ENCODE data around the gene ZNG1E. TPM values are rescaled to one million over a fixed set of nuclear protein-coding genes. Genes with fewer than 3 reads are reported as not detected.
"Not testable (repeated sequence)": the region's sequence is repeated elsewhere in the genome, so short reads cannot be mapped to it uniquely, and the experiment has no call there.

ZNG1E gene
- 10 to 100 TPM; 38.2 to 42.8 (median 41.5) TPM for total RNA-seq

DNA sequence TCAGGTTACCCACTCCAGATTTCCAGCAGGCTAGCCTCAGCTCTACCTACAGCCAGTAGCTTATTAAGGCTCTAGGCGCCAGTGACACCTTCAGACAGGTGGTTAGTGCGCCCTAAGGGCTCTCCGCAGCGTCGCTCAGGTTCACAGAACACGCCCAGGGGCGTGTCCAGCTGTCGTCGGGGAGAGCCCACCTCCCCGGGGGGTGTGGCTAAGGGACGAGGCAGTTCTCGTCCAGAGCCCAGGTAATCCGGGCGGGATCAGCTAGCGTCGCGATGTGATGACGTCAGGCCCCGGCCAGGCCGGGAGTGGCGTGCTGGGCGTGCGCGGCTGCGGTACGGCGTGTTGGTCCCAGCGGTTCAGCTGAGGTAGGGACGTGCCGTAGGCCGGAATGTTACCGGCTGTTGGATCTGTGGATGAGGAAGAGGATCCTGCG, at the start of gene ZNG1E:
Gene ZNG1E, plus strand, starts transcription at position 340 of the 433 bp plus-strand sequence. Its CDS starts 49 bp downstream, at position 389.
- not testable (repeated sequence) for H3K4me1 Mint-ChIP-seq (ENCODE audit: low read depth); ATAC-seq; H3K36me3 Mint-ChIP-seq (ENCODE audit: insufficient read depth); H3K27me3 Mint-ChIP-seq (ENCODE audit: low read depth); H3K9me3 Mint-ChIP-seq
- H3K4me3 Mint-ChIP-seq = peak within 1 kb of the TSS; percentile 78
- peak; percentile 66 for DNase-seq

DNA sequence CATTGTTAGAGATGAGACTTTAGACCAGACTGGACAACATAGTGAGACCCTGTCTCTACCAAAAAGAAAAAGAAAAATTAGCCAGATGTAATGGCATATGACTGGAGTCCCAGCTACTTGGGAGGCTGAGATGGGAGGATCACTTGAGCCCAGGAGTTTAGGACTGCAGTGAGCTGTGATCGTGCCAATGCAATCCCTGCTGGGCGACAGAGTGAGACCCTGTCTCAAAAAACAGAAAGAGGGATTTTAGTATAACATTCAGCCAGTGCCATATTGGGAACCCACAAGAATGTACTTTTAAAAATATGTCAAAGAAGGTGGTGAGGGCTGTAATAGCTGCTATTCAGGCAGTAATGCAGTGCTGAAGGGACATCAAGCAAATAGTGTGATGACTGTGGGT, 2.1 kb upstream of the ZNG1E start:
- H3K9me3 Mint-ChIP-seq; ATAC-seq; H3K36me3 Mint-ChIP-seq (ENCODE audit: insufficient read depth); DNase-seq; H3K27me3 Mint-ChIP-seq (ENCODE audit: low read depth); H3K4me3 Mint-ChIP-seq; H3K4me1 Mint-ChIP-seq (ENCODE audit: low read depth): not testable (repeated sequence)

DNA sequence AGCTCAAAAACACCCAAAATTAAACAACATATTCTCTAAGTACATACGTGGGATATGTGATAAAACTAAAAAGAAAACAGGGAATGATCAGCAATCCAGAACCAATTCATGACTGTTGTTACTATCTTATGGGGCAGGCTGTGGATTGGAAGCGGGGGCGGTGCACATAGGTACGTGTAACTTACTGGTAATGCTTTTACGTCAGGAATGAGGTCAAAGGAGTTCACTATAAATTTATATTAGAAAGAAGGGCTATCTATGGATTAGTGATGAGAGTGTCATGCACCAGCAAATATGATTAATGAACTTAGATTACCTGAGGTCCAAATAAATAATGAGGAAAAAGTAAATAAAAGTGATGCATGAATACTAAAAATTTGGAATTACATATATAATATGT, 710 bp upstream of the ZNG1E start:
- not testable (repeated sequence) for H3K4me1 Mint-ChIP-seq (ENCODE audit: low read depth); ATAC-seq; DNase-seq; H3K27me3 Mint-ChIP-seq (ENCODE audit: low read depth); H3K9me3 Mint-ChIP-seq; H3K36me3 Mint-ChIP-seq (ENCODE audit: insufficient read depth)
- peak overlapping the region; percentile 61 for H3K4me3 Mint-ChIP-seq

DNA sequence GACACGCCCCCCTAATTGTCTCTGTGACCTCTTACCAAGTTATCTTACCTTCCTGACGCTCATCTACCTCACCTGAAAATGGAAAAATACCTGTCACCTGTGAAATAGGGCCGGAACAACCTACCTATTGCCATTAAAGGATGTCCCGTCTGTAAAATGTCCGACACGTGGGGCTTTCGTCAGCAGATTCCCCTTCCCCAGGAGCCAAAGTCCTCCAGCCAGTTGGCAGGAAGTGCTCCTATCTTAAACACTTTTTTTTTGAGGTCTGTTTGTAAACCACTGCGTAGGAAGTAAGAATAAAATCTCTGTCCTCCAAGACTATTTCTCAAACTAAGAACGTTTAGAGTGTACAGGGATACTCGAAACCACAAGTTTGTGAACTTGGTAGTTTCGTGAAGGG, 661 bp downstream of the ZNG1E start:
- H3K4me1 Mint-ChIP-seq (ENCODE audit: low read depth); DNase-seq; H3K36me3 Mint-ChIP-seq (ENCODE audit: insufficient read depth); H3K27me3 Mint-ChIP-seq (ENCODE audit: low read depth); H3K9me3 Mint-ChIP-seq; ATAC-seq: not testable (repeated sequence)
- peak overlapping the region; percentile 78 for H3K4me3 Mint-ChIP-seq

DNA sequence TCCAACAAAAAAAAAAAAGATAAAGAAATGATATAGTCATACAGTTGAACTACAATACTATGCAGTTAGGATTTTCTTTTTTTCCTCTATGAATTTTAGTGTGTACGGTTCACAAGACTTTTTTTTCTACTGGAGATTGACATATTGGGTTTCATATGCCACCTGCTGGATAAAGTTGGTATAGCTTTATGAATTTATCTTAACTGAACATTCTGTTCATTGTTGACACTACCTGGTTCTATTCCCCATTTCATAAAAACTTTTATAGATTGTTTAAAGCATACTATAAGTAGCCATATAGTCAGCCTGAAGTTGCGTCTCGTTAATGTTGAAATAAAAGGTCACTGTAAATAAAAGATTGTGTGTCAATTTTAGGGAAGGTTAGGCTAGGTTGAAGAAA, 2.8 kb downstream of the ZNG1E start:
- not testable (repeated sequence) for H3K9me3 Mint-ChIP-seq; H3K4me1 Mint-ChIP-seq (ENCODE audit: low read depth); H3K36me3 Mint-ChIP-seq (ENCODE audit: insufficient read depth); DNase-seq; H3K27me3 Mint-ChIP-seq (ENCODE audit: low read depth); ATAC-seq; H3K4me3 Mint-ChIP-seq

DNA sequence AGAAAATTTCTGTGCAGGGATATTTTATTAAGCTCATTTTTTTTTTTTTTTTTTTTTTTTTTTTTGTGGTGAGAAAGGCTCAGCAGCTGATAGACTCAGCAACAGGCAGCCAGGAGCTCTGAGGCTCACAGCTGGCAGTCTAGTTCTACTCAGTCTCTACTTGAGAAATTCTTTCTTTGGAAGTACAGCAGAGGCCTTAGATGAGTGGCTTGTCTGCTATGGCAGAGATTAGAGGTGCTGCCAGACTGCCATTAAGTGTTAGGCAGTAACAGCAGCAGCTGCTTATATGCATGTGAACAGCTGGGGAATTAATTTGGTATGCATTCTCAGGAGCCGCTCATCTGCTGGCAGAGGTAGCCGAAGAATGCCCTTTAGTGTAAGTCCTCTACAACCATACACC, 27.8 kb downstream of the ZNG1E start:
- not testable (repeated sequence) for ATAC-seq; H3K27me3 Mint-ChIP-seq (ENCODE audit: low read depth); H3K36me3 Mint-ChIP-seq (ENCODE audit: insufficient read depth); H3K9me3 Mint-ChIP-seq; H3K4me1 Mint-ChIP-seq (ENCODE audit: low read depth); DNase-seq; H3K4me3 Mint-ChIP-seq

DNA sequence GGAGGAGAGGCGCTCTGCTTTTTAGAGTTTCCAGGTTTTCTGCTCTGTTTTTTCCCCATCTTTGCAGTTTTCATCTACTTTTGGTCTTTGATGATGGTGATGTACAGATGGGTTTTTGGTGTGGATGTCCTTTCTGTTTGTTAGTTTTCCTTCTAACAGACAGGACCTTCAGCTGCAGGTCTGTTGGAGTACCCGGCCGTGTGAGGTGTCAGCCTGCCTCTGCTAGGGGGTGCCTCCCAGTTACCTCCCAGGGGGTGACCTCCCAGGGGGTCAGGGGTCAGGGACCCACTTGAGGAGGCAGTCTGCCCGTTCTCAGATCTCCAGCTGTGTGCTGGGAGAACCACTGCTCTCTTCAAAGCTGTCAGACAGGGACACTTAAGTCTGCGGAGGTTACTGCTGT, 38.7 kb downstream of the ZNG1E start:
- not testable (repeated sequence) for H3K36me3 Mint-ChIP-seq (ENCODE audit: insufficient read depth); H3K9me3 Mint-ChIP-seq; H3K27me3 Mint-ChIP-seq (ENCODE audit: low read depth); H3K4me3 Mint-ChIP-seq; ATAC-seq; DNase-seq; H3K4me1 Mint-ChIP-seq (ENCODE audit: low read depth)

DNA sequence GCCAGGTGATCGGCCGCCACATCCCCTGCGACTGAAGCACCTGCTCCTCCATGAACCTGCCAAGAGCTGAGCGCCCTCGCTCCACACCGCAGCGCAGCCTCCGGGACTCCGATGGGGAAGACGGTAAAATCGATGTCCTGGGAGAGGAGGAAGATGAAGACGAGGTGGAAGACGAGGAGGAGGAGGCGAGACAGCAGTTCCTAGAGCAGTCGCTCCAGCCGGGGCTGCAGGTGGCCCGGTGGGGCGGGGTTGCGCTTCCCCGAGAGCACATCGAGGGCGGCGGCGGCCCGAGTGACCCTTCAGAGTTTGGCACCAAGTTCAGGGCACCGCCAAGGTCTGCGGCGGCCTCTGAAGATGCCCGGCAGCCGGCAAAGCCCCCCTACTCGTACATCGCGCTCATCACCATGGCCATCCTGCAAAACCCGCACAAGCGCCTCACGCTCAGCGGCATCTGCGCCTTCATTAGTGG, 61.4 kb downstream of the ZNG1E start, which contains the start of gene FOXD4L4:
Gene FOXD4L4, plus strand, starts transcription at position 51 of the 469 bp plus-strand sequence. Its CDS starts 0 bp downstream, at position 51.
- H3K27me3 Mint-ChIP-seq (ENCODE audit: low read depth); H3K9me3 Mint-ChIP-seq; ATAC-seq; H3K4me3 Mint-ChIP-seq; H3K36me3 Mint-ChIP-seq (ENCODE audit: insufficient read depth); DNase-seq; H3K4me1 Mint-ChIP-seq (ENCODE audit: low read depth): not testable (repeated sequence)

DNA sequence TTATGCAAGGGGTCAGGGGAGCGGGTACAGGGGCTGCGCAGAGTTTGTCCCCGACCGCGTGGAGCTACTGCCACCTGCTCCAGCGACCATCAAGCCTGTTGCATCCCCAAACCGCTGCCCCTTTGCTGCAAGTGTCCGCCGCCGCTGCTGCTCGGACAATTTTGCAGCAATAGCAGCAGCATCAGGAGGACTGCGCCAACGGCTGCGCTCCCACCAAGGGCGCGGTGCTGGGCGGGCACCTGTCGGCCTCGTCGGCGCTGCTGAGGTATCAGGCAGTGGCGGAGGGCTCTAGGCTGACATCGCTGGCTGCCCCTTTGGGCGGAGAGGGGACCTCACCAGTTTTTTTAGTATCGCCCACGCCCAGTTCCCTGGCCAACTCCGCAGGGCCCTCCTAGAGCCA, 62.4 kb downstream of the ZNG1E start:
- not testable (repeated sequence) for H3K36me3 Mint-ChIP-seq (ENCODE audit: insufficient read depth); H3K4me1 Mint-ChIP-seq (ENCODE audit: low read depth); DNase-seq; H3K27me3 Mint-ChIP-seq (ENCODE audit: low read depth); H3K4me3 Mint-ChIP-seq; H3K9me3 Mint-ChIP-seq
- peak in 1 of 2 donors; percentile 30 for ATAC-seq

Other genes starting within 250 kb of the ZNG1E start
- gene FOXD4L4, start 61.2 kb downstream of the ZNG1E start, total RNA-seq = under 1 TPM in 1 of 3 donors, not detected in 2; 0.27 TPM

Measured in activated T-cell treated with anti-CD3 and anti-CD28 coated beads, Interleukin-2, amount 50 U/mL, for 4 hours (primary cell).